SK-N-SH treated with all-trans-retinoic acid at 6 μM for 48 hours (cell line): ENCODE results near the gene NTSR2.

Experiments used
- ATAC-seq: fragments of 200-7000 bp; cut with Tn5 transposase; 3 replicates; pipeline ENCODE4 v1.9.1; 2020; ENCODE audit warnings: mild to moderate bottlenecking, moderate library complexity
- ARNTL ChIP-seq: fragments of 450-650 bp; formaldehyde crosslinking; IDR thresholded peaks from 2 replicates; pipeline ENCODE4 v1.5.0; 2020; ENCODE audit warnings: low read depth, mild to moderate bottlenecking, moderate library complexity, borderline replicate concordance
- BACH2 ChIP-seq: fragments of 250-450 bp; sonication (Bioruptor Pico); IDR thresholded peaks from 2 replicates; pipeline ENCODE4 v1.9.0; 2021; ENCODE audit warnings: mild to moderate bottlenecking, borderline replicate concordance
- CREB5 ChIP-seq: fragments of 250-450 bp; sonication (Bioruptor Pico); IDR thresholded peaks from 2 replicates; pipeline ENCODE4 v1.5.1; 2020; ENCODE audit warnings: low read depth, mild to moderate bottlenecking, moderate library complexity
- CSDC2 ChIP-seq: fragments of 250-450 bp; sonication (Bioruptor Pico); IDR thresholded peaks from 2 replicates; pipeline ENCODE4 v1.5.0; 2020; ENCODE audit warnings: mild to moderate bottlenecking, moderate library complexity
- ESRRG ChIP-seq: fragments of 250-450 bp; sonication (Bioruptor Pico); IDR thresholded peaks from 2 replicates; pipeline ENCODE4 v1.6.1; 2021; ENCODE audit warnings: mild to moderate bottlenecking
- GLIS3 ChIP-seq: fragments of 250-450 bp; sonication (Bioruptor Pico); IDR thresholded peaks from 2 replicates; pipeline ENCODE4 v1.5.0; 2020; ENCODE audit warnings: mild to moderate bottlenecking, moderate library complexity
- ISL1 ChIP-seq: fragments of 250-450 bp; sonication (Bioruptor Pico); IDR thresholded peaks from 2 replicates; pipeline ENCODE4 v2.1.2; 2022; ENCODE audit warnings: mild to moderate bottlenecking, moderate library complexity
- OSR1 ChIP-seq: fragments of 250-450 bp; sonication (Bioruptor Pico); IDR thresholded peaks from 2 replicates; pipeline ENCODE4 v1.8.0; 2022; ENCODE audit warnings: moderate library complexity, mild to moderate bottlenecking, inconsistent platforms
- PATZ1 ChIP-seq: fragments of 250-450 bp; sonication (Bioruptor Pico); IDR thresholded peaks from 2 replicates; pipeline ENCODE4 v1.8.0; 2020; ENCODE audit warnings: mild to moderate bottlenecking, moderate library complexity, borderline replicate concordance
- PPARA ChIP-seq: fragments of 250-450 bp; sonication (Bioruptor Pico); IDR thresholded peaks from 2 replicates; pipeline ENCODE4 v1.5.0; 2020; ENCODE audit warnings: mild to moderate bottlenecking, borderline replicate concordance
- RARB ChIP-seq: fragments of 250-450 bp; sonication (Bioruptor Pico); IDR thresholded peaks from 2 replicates; pipeline ENCODE4 v1.8.0; 2021; ENCODE audit warnings: mild to moderate bottlenecking, moderate library complexity
- SNAI2 ChIP-seq: fragments of 250-450 bp; sonication (Bioruptor Pico); IDR thresholded peaks from 2 replicates; pipeline ENCODE4 v1.5.0; 2020; ENCODE audit warnings: mild to moderate bottlenecking, moderate library complexity
- TCF4 ChIP-seq: fragments of 250-450 bp; sonication (Bioruptor Pico); IDR thresholded peaks from 2 replicates; pipeline ENCODE4 v1.8.0; 2021; ENCODE audit warnings: mild to moderate bottlenecking, moderate library complexity, borderline replicate concordance
- TOX ChIP-seq: fragments of 250-450 bp; sonication (Bioruptor Pico); IDR thresholded peaks from 2 replicates; pipeline ENCODE4 v1.8.0; 2021; ENCODE audit warnings: mild to moderate bottlenecking, moderate library complexity, borderline replicate concordance
- TSHZ2 ChIP-seq: fragments of 250-450 bp; sonication (Bioruptor Pico); IDR thresholded peaks from 2 replicates; pipeline ENCODE4 v1.5.0; 2020; ENCODE audit warnings: mild to moderate bottlenecking, moderate library complexity
- ZC3H10 ChIP-seq: fragments of 250-450 bp; sonication (Bioruptor Pico); IDR thresholded peaks from 2 replicates; pipeline ENCODE4 v1.5.1; 2021; ENCODE audit warnings: mild to moderate bottlenecking, moderate library complexity
- ZFP3 ChIP-seq: fragments of 250-450 bp; sonication (Bioruptor Pico); IDR thresholded peaks from 2 replicates; pipeline ENCODE4 v1.5.0; 2020; ENCODE audit warnings: mild to moderate bottlenecking, moderate library complexity
- ZFP30 ChIP-seq: fragments of 450-650 bp; formaldehyde crosslinking; IDR thresholded peaks from 2 replicates; pipeline ENCODE4 v1.5.0; 2022; ENCODE audit warnings: mild to moderate bottlenecking, moderate library complexity
- ZNF565 ChIP-seq: fragments of 450-650 bp; formaldehyde crosslinking; conservative IDR thresholded peaks from 2 replicates; pipeline ENCODE4 v1.5.0; 2020; ENCODE audit warnings: low read depth, mild to moderate bottlenecking, moderate library complexity
- ZNF70 ChIP-seq: fragments of 450-650 bp; formaldehyde crosslinking; IDR thresholded peaks from 2 replicates; pipeline ENCODE4 v1.5.0; 2020; ENCODE audit warnings: mild to moderate bottlenecking, moderate library complexity
- ZNF8 ChIP-seq: fragments of 450-650 bp; formaldehyde crosslinking; IDR thresholded peaks from 2 replicates; pipeline ENCODE4 v1.5.0; 2020; ENCODE audit warnings: mild to moderate bottlenecking, moderate library complexity

Gene NTSR2

GRCh38 chr2:11709293-11709692, 39.3 kb upstream of the NTSR2 start:
- TF ChIP-seq ESRRG (CRISPR knock-in tag) (no peak), RARB (CRISPR knock-in tag) (no peak), GLIS3 (CRISPR knock-in tag) (no peak)
- TF ChIP-seq, all 23 proteins: peak for 0
- ATAC-seq: no peak

GRCh38 chr2:11708106-11708505, 38.1 kb upstream of the NTSR2 start:
- no peak for ATAC-seq
- no peak for TF ChIP-seq BACH2 (CRISPR knock-in tag)
- TF ChIP-seq CSDC2 (CRISPR knock-in tag): no peak
- no peak for TF ChIP-seq TOX (CRISPR knock-in tag)
- no peak for TF ChIP-seq OSR1 (CRISPR knock-in tag)
- TF ChIP-seq ZNF70 (CRISPR knock-in tag): no peak
- TF ChIP-seq ZNF565 (CRISPR knock-in tag): no peak
- TF ChIP-seq TSHZ2: no peak
- TF ChIP-seq SNAI2 (CRISPR knock-in tag): no peak
- TF ChIP-seq ZFP30 (CRISPR knock-in tag): no peak
- TF ChIP-seq ZC3H10: no peak
- no peak for TF ChIP-seq ARNTL
- no peak for TF ChIP-seq ISL1

- TF ChIP-seq ZNF8 (CRISPR knock-in tag) (no peak), ZNF70 (CRISPR knock-in tag) (no peak), GLIS3 (CRISPR knock-in tag) (no peak), SNAI2 (CRISPR knock-in tag) (no peak), PPARA (CRISPR knock-in tag) (no peak), ESRRG (CRISPR knock-in tag) (no peak), RARB (CRISPR knock-in tag) (no peak), ZNF565 (CRISPR knock-in tag) (no peak), BACH2 (CRISPR knock-in tag) (no peak), ZC3H10 (no peak), TCF4 (no peak), CSDC2 (CRISPR knock-in tag) (no peak), ZFP3 (CRISPR knock-in tag) (no peak)
- TF ChIP-seq, all 23 proteins: peak for 0
Observed at GRCh38 chr2:11705711-11706110, 35.7 kb upstream of the NTSR2 start.

GRCh38 chr2:11705063-11705462, 35.1 kb upstream of the NTSR2 start:
- TF ChIP-seq TOX (CRISPR knock-in tag) (no peak), SNAI2 (CRISPR knock-in tag) (no peak), GLIS3 (CRISPR knock-in tag) (no peak), CREB5 (CRISPR knock-in tag) (no peak), OSR1 (CRISPR knock-in tag) (no peak), ZNF70 (CRISPR knock-in tag) (no peak), ZNF8 (CRISPR knock-in tag) (no peak), PATZ1 (CRISPR knock-in tag) (no peak), RARB (CRISPR knock-in tag) (no peak), ZFP3 (CRISPR knock-in tag) (no peak), ARNTL (no peak), TSHZ2 (no peak), CSDC2 (CRISPR knock-in tag) (no peak)
- TF ChIP-seq, all 23 proteins: peak for 0
- ATAC-seq: no peak

More at GRCh38 chr2:11705711-11706110, 35.7 kb upstream of the NTSR2 start:
- no peak for ATAC-seq
